C4-2B (cell line): ENCODE results near the gene CAPG.

ENCODE experiments used
- CTCF ChIP-seq: fragments of 450-650 bp; conservative IDR thresholded peaks from 2 replicates; pipeline ENCODE4 v1.5.1; 2017; ENCODE audit warnings: mild to moderate bottlenecking
- ZFX ChIP-seq: fragments of 450-650 bp; IDR thresholded peaks from 2 replicates; pipeline ENCODE4 v1.6.1; 2017

GRCh38 chr2:85438201-85439024 lies 28.2 kb upstream of the CAPG start:
- TF ChIP-seq CTCF (no peak), ZFX (no peak)
